Measurements from ENCODE around the gene POLR1A.

The POLR1A gene

GRCh38 chr2:86019121-86019520, 86.6 kb downstream of the POLR1A start:
- DNase-seq: no peak

DNA sequence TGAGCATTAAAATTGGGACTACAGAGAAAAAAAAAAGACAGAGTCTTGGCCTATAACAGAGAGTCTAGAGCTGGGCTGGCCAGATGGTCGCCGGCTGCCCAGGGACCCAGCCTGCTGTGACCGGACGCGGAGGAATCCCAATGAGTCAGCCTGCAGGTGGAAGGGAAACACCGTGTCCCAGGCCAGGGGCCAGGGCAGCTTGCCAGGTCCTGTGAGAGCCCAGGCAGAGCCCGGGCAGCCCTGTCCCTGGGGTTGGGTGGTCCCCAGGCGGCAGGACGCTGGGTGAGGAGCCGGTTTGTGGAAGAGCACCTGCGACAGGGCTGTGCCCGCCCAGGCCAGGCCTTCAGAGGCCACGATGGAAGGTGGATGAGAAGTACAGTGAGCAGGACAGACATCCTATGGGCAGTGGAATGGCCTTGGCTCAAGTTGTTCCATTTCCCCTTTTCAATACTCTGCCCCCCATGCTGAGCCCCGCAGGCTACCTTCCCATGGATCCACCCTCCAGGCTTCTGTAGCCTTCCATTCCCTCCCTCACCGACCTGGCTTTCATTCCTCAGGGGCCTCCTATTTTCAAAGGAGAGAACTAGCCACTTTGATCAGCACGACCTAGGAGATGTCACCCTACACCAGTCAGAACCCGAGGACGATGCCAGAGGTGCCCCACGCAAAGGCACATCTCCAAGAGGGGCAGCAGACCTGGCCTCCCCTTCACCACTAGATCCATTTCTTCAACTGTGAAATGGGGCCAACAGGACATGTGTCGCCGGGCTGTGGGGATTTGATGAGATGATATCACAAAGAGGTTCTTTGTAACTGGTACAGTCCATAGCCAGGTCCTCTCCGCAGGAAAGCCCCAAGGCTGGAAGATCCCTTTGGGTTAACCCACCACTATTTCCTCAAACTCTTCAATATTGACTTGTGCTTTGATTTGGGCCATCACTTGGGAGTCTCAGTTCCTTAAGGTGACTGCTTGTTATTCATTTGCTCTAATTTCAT, 87.5 kb downstream of the POLR1A start:
- peak in 1 of 2 experiments; percentile 71 for DNase-seq

GRCh38 chr2:86016581-86016980, 89.1 kb downstream of the POLR1A start:
- DNase-seq: no peak

GRCh38 chr2:86015699-86016098, 90.0 kb downstream of the POLR1A start:
- DNase-seq: no peak

DNA sequence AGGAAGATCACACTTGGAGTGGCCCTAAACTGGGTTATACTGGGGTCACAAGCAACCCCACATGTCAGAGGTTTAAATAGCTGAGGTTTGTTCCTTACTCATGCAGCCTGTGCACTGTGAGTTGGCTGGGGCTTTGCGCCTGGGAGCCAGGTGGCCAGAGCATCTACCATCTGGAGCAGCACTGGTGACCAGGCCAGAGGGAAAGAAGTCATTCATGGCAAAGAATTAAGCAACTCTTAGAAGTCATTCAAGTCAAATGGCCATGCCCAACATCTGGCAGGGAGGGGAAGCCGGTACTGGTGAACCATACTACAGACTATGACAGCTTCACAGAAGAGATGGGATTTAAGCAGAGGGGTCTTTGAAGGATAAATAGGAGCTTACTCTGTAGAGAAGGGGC, 90.7 kb downstream of the POLR1A start:
- no peak for DNase-seq

GRCh38 chr2:86014493-86014892, 91.2 kb downstream of the POLR1A start:
- no peak for DNase-seq

- DNase-seq: no peak
Measured at GRCh38 chr2:86012007-86012712, 93.5 kb downstream of the POLR1A start.

DNA sequence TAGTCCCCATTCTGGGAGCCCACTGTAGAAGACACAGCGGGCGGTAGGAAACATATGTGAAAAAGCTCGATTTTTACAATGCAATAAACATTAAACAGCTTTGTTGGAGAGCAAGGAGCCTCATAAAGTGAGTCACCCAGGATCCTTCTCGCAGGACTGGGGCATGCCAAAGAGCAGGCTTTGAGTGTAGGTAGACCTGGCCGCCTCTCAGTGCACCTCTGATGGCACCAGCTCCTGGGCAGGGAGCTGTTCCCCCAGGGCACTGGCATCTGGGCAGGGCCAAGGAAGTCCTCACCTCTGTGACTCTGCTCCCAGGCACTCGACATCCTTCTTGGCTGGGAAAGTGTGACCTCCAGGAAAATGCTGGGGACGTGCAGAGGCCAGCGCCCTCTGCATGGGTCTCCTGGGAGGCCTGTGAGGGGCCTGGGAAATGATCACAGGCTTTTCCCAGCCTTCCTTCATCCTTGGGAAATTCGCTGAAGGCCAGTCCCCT, 94.2 kb downstream of the POLR1A start:
- no peak for DNase-seq

GRCh38 chr2:86010083-86010482, 95.6 kb downstream of the POLR1A start:
- DNase-seq: no peak

GRCh38 chr2:86006524-86006923, 99.2 kb downstream of the POLR1A start:
- DNase-seq: no peak

GRCh38 chr2:86003967-86004366, 101.7 kb downstream of the POLR1A start:
- DNase-seq: no peak

GRCh38 chr2:86003104-86003503, 102.6 kb downstream of the POLR1A start:
- no peak for DNase-seq

DNA sequence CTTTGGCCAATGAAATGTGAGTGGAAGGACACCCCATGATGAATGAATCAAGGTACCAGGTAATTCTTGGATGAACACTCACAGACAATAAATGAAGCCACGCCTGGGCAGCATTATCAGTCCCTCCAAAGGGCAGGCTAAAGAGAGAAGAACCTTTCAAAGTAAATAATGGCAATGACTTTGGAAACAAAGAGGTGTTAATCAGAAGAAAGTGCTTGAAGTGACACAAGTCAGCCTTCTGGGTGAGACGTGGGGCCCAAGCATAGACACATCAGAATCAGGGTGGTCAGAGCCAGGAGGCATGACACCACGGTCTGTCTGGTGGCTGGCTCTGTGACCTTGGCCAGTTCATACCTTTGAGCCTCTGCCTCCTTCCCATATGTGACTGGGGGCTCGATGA, 103.3 kb downstream of the POLR1A start:
- no peak for DNase-seq

DNA sequence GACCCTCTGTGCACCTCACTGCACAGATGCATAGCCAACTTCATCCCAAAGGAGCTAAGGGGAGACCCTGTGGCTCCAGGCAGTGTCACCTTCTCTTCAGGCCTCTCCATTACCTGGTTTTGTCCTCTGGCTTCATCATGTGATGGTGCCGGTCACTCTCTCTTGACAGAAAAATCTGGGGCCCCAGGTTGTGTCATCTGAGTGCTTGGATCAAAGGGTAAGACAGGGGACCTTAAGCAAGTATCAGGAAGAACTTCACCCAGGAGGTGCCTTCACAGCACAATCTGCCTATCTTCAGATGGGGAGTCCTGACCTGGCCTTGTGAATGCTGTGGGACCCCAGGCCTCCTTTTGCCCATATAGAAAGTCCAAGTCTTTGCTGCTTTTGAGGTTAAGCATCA, 104.4 kb downstream of the POLR1A start:
- no peak for DNase-seq

- DNase-seq: no peak
Measured at GRCh38 chr2:86000938-86001312, 104.8 kb downstream of the POLR1A start.

DNA sequence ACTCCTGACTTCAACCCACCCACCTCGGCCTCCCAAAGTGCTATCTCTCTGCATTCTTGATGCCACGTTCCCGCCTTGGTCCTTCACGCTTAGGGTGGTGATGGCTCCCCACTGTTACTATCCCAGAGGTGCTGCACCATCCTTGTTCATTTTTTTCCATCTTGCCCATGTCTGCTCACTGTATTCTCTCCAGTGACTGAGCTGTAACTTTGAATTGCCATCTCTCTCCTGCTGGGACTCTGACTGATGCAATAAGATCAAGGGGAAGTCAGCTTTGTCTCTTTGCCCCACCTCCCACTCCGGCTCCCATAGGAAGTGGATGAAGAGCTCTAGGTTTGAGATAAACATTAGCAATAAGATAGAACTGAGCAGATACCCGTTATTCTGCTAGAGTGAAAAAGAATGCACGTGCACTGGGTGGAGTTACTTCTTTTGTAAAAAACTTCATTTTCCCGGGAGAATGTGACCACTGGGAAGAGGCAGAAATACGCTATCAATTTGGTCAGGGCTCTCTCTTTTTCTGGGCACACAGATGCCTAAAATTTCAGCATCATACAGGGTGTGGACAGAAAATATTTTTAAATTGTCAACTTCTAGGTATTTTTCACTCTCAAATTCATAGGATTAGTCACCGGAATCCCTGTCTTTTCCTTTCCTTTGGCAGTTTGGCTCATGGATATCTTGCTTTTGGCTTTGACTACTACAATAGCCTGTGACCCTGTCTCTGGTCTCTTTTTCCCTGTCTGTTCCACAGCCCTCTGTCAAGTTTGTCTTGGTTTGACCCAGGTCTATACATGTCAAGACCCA, 105.4 kb downstream of the POLR1A start:
- no peak for DNase-seq

DNA sequence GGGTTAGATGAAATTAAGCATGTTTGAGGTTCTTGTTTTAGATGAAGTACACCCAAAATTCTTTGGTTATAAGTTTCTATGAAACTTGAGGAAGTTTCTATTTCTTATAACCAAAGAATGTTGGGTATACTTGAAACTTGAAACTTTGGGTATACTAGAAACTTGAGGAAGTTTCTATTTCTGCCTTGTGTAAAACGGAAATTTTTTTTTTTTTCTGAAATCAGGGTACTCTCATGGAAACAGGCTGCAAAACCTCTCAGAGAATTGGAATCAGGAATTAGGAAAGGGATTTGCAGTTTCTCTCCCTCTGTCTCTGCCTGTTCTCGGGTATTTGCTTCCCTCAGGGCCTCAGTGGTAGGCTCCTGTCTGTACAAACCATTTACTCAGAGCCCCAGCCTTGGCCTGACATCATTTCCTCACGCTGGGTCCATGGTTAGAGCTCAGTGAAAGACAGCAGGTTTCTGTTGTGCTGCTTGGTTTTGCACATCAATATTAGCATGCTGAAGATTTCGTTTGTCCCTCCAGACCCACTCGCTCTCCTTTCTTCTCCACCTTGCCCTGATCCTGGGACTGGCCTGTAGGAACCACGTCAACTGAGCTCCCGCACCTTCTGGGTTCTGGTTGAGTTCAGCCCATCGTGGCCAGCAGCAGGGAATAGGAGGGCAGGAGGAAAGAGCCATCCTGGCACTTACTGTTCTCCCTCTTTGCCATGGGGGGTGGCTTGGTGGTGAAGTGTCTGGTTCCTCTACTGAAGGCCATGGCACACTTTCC, 106.4 kb downstream of the POLR1A start:
- no peak for DNase-seq

- peak in 1 of 2 experiments; percentile 21 for DNase-seq
Measured at GRCh38 chr2:85998071-85998991, 107.4 kb downstream of the POLR1A start.

DNA sequence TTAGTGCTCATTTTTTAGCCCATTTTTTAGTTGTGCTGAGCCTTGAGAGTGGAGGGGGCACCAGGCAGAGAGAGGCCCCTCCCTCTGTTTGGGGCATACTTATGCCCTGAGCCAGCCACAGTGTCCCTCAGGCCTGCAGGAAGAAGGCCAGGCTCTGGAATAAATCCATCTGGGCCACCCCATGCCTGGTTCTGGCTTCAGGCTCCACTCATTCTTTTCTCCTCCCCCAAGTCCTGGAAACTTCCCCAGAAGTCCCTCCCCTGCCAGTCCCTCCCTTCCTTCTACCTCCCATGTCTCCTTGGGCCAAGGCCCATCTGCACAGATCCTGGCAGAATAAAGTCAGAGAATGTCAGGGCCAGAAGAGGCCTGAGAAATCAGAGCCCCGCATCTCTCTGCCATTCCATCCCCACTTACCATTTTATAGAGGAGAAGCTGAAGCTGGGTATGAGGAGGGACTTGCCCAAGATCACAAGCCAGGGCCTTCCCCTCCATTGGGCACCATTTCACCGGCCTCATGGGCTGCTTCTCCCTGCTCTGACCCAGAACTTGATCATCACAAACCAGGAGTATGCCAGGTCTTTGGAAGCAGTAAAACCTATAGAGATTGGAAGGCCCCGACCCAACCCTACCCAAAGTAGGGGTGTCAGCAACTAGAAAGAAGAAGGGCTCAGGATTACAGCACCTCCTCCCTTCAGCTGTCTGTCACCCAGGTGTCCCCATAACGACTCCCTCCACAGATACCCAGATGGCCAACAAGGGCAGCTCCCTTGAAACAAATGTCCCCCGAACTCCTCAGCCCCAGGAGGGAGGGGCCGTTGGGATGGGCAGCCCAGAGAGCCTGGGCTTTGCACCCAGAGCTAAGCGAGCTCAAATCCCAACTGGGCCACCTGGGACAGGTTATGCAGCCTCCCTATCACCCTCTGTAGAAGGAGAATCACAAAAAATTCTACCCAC, 108.4 kb downstream of the POLR1A start:
- peak; percentile 27 to 73 for DNase-seq

GRCh38 chr2:85996591-85996990, 109.1 kb downstream of the POLR1A start:
- DNase-seq: no peak

Measured in NCI-H446 (cell line).